Natural killer cell (primary cell): ENCODE data around the gene IFRD2. TPM values are rescaled to one million over a fixed set of nuclear protein-coding genes. Genes with fewer than 3 reads are reported as not detected.

ENCODE experiments used
- ATAC-seq, 3 donors: fragments of 150-1000 bp in 2 of 3; fragments of 200-7000 bp in 1 of 3; cut with Tn5 transposase; 1 replicate in 1 of 3; 2 replicates in 2 of 3; pipeline ENCODE4 v1.10.0; 2021; ENCODE audit warnings: mild to moderate bottlenecking in 2 of 3, moderate library complexity in 2 of 3
- DNase-seq, 2 donors: peaks; one replicate each; pipeline versions ENCODE4 v3.0.0 to v3.0.0-alpha.2; 2013 to 2021; ENCODE audit warnings: mixed read lengths in 1 of 2
- H3K27ac ChIP-seq: one replicate; pipeline ENCODE4 v1.5.1; 2013; ENCODE audit warnings: mild to moderate bottlenecking, low read length
- H3K27me3 ChIP-seq: one replicate; pipeline ENCODE4 v1.6.1; 2013; ENCODE audit warnings: low read length; ENCODE audit not compliant: control insufficient read depth, insufficient read depth
- H3K36me3 ChIP-seq: one replicate; pipeline ENCODE4 v1.6.1; 2013; ENCODE audit warnings: low read length; ENCODE audit not compliant: control insufficient read depth, insufficient read depth
- H3K4me1 ChIP-seq: one replicate; pipeline ENCODE4 v1.6.1; 2013; ENCODE audit warnings: low read length; ENCODE audit not compliant: control insufficient read depth, insufficient read depth
- H3K4me3 ChIP-seq: one replicate; pipeline ENCODE4 v1.5.1; 2013; ENCODE audit warnings: low read length
- H3K9me3 ChIP-seq: one replicate; pipeline ENCODE4 v1.6.1; 2013; ENCODE audit warnings: low read length; ENCODE audit not compliant: control insufficient read depth, insufficient read depth
- H3K27ac Mint-ChIP-seq, 2 donors: one replicate each; pipeline ENCODE4 v1.8.0; 2022; ENCODE audit warnings: mild to moderate bottlenecking in 2 of 2, mixed read lengths in 2 of 2, moderate library complexity in 1 of 2
- H3K27me3 Mint-ChIP-seq, 2 donors: one replicate each; pipeline ENCODE4 v1.8.0; 2022; ENCODE audit warnings: low read depth in 2 of 2, mixed read lengths in 2 of 2
- H3K36me3 Mint-ChIP-seq: one replicate; pipeline ENCODE4 v1.8.0; 2022; ENCODE audit warnings: mixed read lengths
- H3K4me1 Mint-ChIP-seq, 2 donors: one replicate each; pipeline ENCODE4 v1.8.0; 2022; ENCODE audit warnings: mixed read lengths in 2 of 2
- H3K4me3 Mint-ChIP-seq: one replicate; pipeline ENCODE4 v1.8.0; 2022; ENCODE audit warnings: mild to moderate bottlenecking, moderate library complexity, mixed read lengths
- H3K9me3 Mint-ChIP-seq, 2 donors: one replicate each; pipeline ENCODE4 v1.8.0; 2022; ENCODE audit warnings: mixed read lengths in 2 of 2
- CTCF ChIP-seq: fragments of 200-600 bp; IDR thresholded peaks from one replicate; pipeline ENCODE4 v1.8.0; 2022; ENCODE audit warnings: antibody characterized with exemption
- WGBS: methylation state at CpG from one replicate; pipeline ENCODE4 v1.1.7; 2013; ENCODE audit warnings: missing lambda C conversion rate; ENCODE audit not compliant: insufficient coverage; 5-methylcytosine and 5-hydroxymethylcytosine counted together
- intact Hi-C: fragments of 100-400 bp; cut with micrococcal nuclease; formaldehyde crosslinking; loops from one replicate; pipeline ENCODE4 v1.14.2; 2022
- total RNA-seq, 4 donors: library from RNA; stranded (reverse); fragments of 120-200 nt in 1 of 4; gene quantifications; one replicate each; pipeline versions ENCODE4 v1.2.3 to v1.2.4, GENCODE V29; 2013 to 2022

Gene IFRD2
- total RNA-seq, 3 donors from 2014 or later (not counting 1 experiment from before 2014, with no cell fraction given) = 27.8 to 39.1 (median 32.1) TPM

- no peaks in the 10 kb centered on the region for H3K27me3 ChIP-seq
- DNase-seq = peak in 1 of 2 donors; percentile 28
- no peak overlapping the region for H3K27ac ChIP-seq
- H3K4me1 Mint-ChIP-seq = peaks cover 25 to 40% of the 10 kb centered on the region in 2 donors
- no peak overlapping the region for H3K4me3 Mint-ChIP-seq
- TF ChIP-seq CTCF = no peak
- peaks cover 2% of the 10 kb centered on the region for H3K36me3 ChIP-seq
- intact Hi-C loops = loop anchor here (5.0 kb wide), 1 partner anchor 40 kb away; no protein-coding TSS in a partner anchor
- H3K9me3 Mint-ChIP-seq = no peaks in the 10 kb centered on the region
- H3K9me3 ChIP-seq = no peaks in the 10 kb centered on the region
- H3K36me3 Mint-ChIP-seq = no peaks in the 10 kb centered on the region
- H3K4me3 ChIP-seq = no peak overlapping the region
- H3K27me3 Mint-ChIP-seq = no peaks in the 10 kb centered on the region
- ATAC-seq = no peak
- H3K27ac Mint-ChIP-seq = peak overlapping the region in 1 of 2 donors; percentile 97
- WGBS = 95% methylated on average over 2 of the region's 2 CpGs
- H3K4me1 ChIP-seq = peaks cover 34% of the 10 kb centered on the region
These were observed 5.2 kb upstream of the IFRD2 start for GRCh38 chr3:50297384-50297775.

GRCh38 chr3:50296721-50297383, 4.6 kb upstream of the IFRD2 start:
- no peak for TF ChIP-seq CTCF
- H3K27me3 ChIP-seq = no peaks in the 10 kb centered on the region
- no peak overlapping the region for H3K4me3 Mint-ChIP-seq
- no peaks in the 10 kb centered on the region for H3K27me3 Mint-ChIP-seq
- H3K36me3 ChIP-seq = peaks cover 2% of the 10 kb centered on the region
- H3K27ac ChIP-seq = no peak overlapping the region
- DNase-seq (no peak), ATAC-seq (no peak)
- no peaks in the 10 kb centered on the region for H3K9me3 Mint-ChIP-seq
- 97% methylated on average over 18 of the region's 18 CpGs for WGBS
- H3K4me1 Mint-ChIP-seq = peaks cover 28 to 43% of the 10 kb centered on the region in 2 donors
- intact Hi-C loops = loop anchor here (5.0 kb wide), 1 partner anchor 40 kb away; no protein-coding TSS in a partner anchor
- peaks cover 36% of the 10 kb centered on the region for H3K4me1 ChIP-seq
- no peak overlapping the region for H3K4me3 ChIP-seq
- no peaks in the 10 kb centered on the region for H3K9me3 ChIP-seq
- H3K27ac Mint-ChIP-seq = peak overlapping the region in 1 of 2 donors; percentile 72
- no peaks in the 10 kb centered on the region for H3K36me3 Mint-ChIP-seq

- no peak overlapping the region for H3K4me3 Mint-ChIP-seq
- Histone ChIP-seq H3K27ac (no peak overlapping the region), H3K4me1 (peaks cover 45% of the 10 kb centered on the region), H3K4me3 (no peak overlapping the region), H3K36me3 (peaks cover 2% of the 10 kb centered on the region), H3K9me3 (no peaks in the 10 kb centered on the region), H3K27me3 (no peaks in the 10 kb centered on the region)
- intact Hi-C loops = loop anchor here (5.0 kb wide), 1 partner anchor 42 kb away; no protein-coding TSS in a partner anchor
- H3K4me1 Mint-ChIP-seq = peaks cover 33 to 48% of the 10 kb centered on the region in 2 donors
- DNase-seq (no peak), ATAC-seq (no peak)
- H3K27me3 Mint-ChIP-seq = no peaks in the 10 kb centered on the region
- WGBS = 96% methylated on average over 8 of the region's 8 CpGs
- no peak for TF ChIP-seq CTCF
- H3K9me3 Mint-ChIP-seq = no peaks in the 10 kb centered on the region
- H3K36me3 Mint-ChIP-seq = no peaks in the 10 kb centered on the region
- peak overlapping the region in 1 of 2 donors; percentile 72 for H3K27ac Mint-ChIP-seq
These were observed 3.6 kb upstream of the IFRD2 start for GRCh38 chr3:50295553-50296431.
